GM23338 (cell line): Measurements from ENCODE around the gene CCDC181.

Source experiments
- CREB1 ChIP-seq: fragments of 250-450 bp; sonication (Bioruptor Pico); IDR thresholded peaks from 2 replicates; pipeline ENCODE4 v1.5.0; 2020; ENCODE audit warnings: low read depth, mild to moderate bottlenecking, moderate library complexity
- EZH2 ChIP-seq: fragments of 200-600 bp; sonication (generic); IDR thresholded peaks from one replicate; pipeline ENCODE4 v1.8.0; 2017; ENCODE audit warnings: antibody characterized with exemption, mild to moderate bottlenecking, low read depth; ENCODE audit not compliant: unreplicated experiment
- POLR2AphosphoS5 ChIP-seq: IDR thresholded peaks from 2 replicates; pipeline ENCODE4 v1.6.1; 2016; ENCODE audit warnings: antibody characterized with exemption, low read depth

- TF ChIP-seq EZH2 (no peak), CREB1 (CRISPR knock-in tag) (no peak), POLR2AphosphoS5 (no peak)
These were observed 33.0 kb upstream of the CCDC181 start for GRCh38 chr1:169460191-169460833.
